ENCODE measurements around the gene PPP1R14C.
A peak's percentile ranks its signal among the peaks of the same experiment; 100 is the strongest.
"Not testable (repeated sequence)": the region's sequence is repeated elsewhere in the genome, so short reads cannot be mapped to it uniquely, and the experiment has no call there.

The PPP1R14C gene

GRCh38 chr6:150133686-150134085 is 9.2 kb upstream of the PPP1R14C start:
- no peak for DNase-seq (ENCODE audit: low read depth)
- no peak for TF ChIP-seq CTCF (IDR thresholded peaks at IDR 0.05; ENCODE audit: control insufficient read depth, insufficient read depth, low read depth, low read length, missing control alignments)
- no peak overlapping the region for H3K4me3 ChIP-seq (ENCODE audit: control insufficient read depth, low read depth, low read length)

GRCh38 chr6:150134280-150134920 is 8.4 kb upstream of the PPP1R14C start:
- no peak for TF ChIP-seq CTCF (IDR thresholded peaks at IDR 0.05; ENCODE audit: control insufficient read depth, insufficient read depth, low read depth, low read length, missing control alignments)
- no peak for DNase-seq (ENCODE audit: low read depth)

GRCh38 chr6:150137711-150138110 is 5.1 kb upstream of the PPP1R14C start:
- H3K4me3 ChIP-seq (ENCODE audit: control insufficient read depth, low read depth, low read length); DNase-seq (ENCODE audit: low read depth): not testable (repeated sequence)

More at GRCh38 chr6:150134280-150134920, 8.4 kb upstream of the PPP1R14C start:
- no peak overlapping the region for H3K4me3 ChIP-seq (ENCODE audit: control insufficient read depth, low read depth, low read length)

GRCh38 chr6:150138638-150139037 is 4.2 kb upstream of the PPP1R14C start:
- no peak for TF ChIP-seq CTCF (IDR thresholded peaks at IDR 0.05; ENCODE audit: control insufficient read depth, insufficient read depth, low read depth, low read length, missing control alignments)
- H3K4me3 ChIP-seq (ENCODE audit: control insufficient read depth, low read depth, low read length), result no peak overlapping the region
- no peak for DNase-seq (ENCODE audit: low read depth)

GRCh38 chr6:150139533-150139932 is 3.3 kb upstream of the PPP1R14C start:
- no peak for TF ChIP-seq CTCF (IDR thresholded peaks at IDR 0.05; ENCODE audit: control insufficient read depth, insufficient read depth, low read depth, low read length, missing control alignments)
- H3K4me3 ChIP-seq (ENCODE audit: control insufficient read depth, low read depth, low read length), result no peak overlapping the region
- DNase-seq (ENCODE audit: low read depth), result no peak

GRCh38 chr6:150140236-150140969 is 2.4 kb upstream of the PPP1R14C start:
- TF ChIP-seq CTCF (IDR thresholded peaks at IDR 0.05; ENCODE audit: control insufficient read depth, insufficient read depth, low read depth, low read length, missing control alignments), result no peak
- H3K4me3 ChIP-seq (ENCODE audit: control insufficient read depth, low read depth, low read length), result no peak overlapping the region
- DNase-seq (ENCODE audit: low read depth), result no peak

GRCh38 chr6:150142097-150142669 is 661 bp upstream of the PPP1R14C start:
- peak; percentile 56 for DNase-seq (ENCODE audit: low read depth)
- no peak for TF ChIP-seq CTCF (IDR thresholded peaks at IDR 0.05; ENCODE audit: control insufficient read depth, insufficient read depth, low read depth, low read length, missing control alignments)
- peak overlapping the region; percentile 55 for H3K4me3 ChIP-seq (ENCODE audit: control insufficient read depth, low read depth, low read length)
